GM18951 (cell line): ENCODE data around the gene MTUS2.

Source experiments
- POLR2A ChIP-seq: IDR thresholded peaks from 4 replicates; pipeline ENCODE4 v1.6.1; 2011; ENCODE audit warnings: mild to moderate bottlenecking; ENCODE audit not compliant: insufficient read length, insufficient read depth; ENCODE audit errors: extremely low read depth
- in situ Hi-C: fragments of 300-500 bp; cut with MboI; formaldehyde crosslinking; loops from one replicate; pipeline ENCODE4 v1.12.0; 2022; ENCODE audit warnings: low sequenced_read_pairs, mixed read lengths, inconsistent platforms; ENCODE audit not compliant: unreplicated experiment

The MTUS2 gene

DNA sequence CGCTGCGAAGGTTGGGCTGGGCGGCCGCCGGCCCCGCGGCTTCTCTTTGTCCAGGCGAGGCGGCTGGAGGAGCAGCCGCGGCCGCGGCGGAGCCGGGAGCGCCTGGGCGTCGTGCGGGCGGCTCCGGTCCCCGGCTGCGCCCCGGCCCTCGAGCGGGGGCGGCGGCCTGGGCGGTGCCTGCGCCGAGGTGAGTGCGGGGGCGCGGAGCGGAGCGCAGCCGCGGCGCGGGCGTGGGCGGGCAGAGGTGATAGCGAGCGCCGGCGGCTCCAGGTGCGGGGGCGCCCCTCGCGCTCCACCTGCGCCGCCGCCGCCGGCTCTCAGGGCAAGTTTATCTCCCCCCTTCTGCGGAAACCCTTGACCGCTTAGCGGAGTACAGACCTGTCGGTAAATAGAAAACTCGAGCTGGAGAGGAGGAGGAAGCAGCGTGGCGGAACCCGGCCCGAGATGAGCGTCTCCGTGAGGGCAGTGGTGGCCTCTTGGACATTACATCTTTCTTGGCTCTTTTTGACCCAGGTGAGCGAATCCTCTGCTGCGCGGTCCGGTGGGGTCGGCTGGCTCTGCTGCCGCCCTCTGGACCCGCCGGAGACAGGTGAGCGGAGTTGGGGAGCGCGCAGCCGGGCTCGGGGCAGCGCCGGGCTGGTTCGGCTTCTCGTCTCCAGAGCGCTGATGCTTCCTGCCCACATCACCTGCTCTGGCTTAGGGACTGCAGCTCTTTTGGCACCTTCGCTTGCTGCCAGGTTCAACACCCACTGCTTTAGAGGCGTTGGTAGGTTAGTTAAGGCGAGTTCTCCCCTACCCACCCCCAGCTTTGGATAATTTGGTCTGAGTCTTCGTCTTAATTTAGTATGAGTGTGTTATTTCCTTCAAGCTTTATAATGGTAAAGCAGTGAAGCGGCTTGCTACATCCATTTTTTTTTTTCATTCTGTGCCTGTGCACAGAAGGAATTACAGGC lies at the start of gene MTUS2:
Gene MTUS2, plus strand, starts transcription at position 241 of the 953 bp plus-strand sequence.
- no peak for TF ChIP-seq POLR2A
- in situ Hi-C loops: no loop called here

DNA sequence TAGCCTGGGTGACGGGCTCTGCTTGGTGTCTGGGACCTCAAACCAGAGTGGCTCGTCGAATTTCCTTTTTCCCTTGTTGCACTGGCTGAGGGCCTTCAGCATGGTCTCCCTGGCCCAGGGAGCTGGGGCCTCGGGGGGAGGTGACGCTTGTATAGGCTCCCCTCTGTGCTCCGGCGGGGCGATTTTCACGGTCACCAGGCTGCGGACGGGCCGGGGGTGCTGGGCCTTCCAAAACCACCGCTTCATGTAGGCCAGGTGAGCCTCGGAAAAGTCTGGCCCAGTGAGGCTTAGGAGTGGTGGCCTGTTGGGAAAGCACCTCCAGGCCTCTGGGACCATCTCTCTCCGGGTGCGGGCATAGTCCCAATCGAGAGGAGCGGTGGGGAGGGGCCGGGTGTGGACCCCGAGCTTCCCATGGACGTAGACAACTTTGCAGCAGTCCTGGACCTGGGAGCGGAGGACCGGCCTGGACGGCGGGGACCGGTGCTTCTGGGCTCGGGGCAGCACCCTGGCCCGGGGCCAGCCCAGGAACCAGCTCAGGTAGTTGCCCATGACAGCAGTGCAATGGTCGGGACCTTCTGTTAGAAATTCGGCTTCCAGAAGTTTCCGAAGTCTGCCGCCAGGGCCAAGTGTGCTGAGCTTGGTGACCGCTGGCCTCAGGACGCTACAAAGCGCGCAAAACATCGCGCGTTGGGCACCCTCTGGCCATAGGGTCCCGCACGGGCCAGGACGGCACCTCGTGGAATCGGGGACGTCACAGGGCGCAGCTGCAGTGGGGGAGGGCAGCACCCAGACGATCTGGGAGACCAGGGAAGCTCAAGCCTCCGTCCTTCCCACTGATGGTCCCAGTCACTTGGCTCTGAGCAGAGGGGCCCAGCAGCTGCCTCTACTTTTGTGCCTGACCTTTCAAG lies 41.6 kb upstream of the MTUS2 start:
- no peak for TF ChIP-seq POLR2A
- in situ Hi-C loops: no loop called here

DNA sequence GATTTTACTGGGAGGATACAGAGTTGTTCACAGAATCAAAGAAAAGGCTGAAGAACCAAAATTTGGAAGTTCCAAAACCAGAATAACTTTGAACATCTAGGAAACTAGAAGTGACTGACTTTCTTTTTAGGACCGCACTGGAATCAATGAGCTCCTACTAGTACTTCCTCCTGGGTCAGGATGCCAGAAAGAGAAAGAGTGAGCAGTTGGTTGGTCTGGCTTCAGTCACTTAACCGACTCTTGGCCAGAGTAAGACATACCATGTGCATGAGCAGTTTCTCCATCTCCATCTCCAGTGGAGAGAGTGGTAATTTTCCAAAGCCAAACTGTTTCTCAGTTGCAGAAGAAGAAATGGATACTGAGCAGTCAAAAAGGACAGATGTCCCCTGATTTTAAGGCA lies 27.1 kb upstream of the MTUS2 start:
- in situ Hi-C loops: loop anchor here (10.0 kb wide), 1 partner anchor 468 kb away; no protein-coding TSS in a partner anchor
- no peak for TF ChIP-seq POLR2A

DNA sequence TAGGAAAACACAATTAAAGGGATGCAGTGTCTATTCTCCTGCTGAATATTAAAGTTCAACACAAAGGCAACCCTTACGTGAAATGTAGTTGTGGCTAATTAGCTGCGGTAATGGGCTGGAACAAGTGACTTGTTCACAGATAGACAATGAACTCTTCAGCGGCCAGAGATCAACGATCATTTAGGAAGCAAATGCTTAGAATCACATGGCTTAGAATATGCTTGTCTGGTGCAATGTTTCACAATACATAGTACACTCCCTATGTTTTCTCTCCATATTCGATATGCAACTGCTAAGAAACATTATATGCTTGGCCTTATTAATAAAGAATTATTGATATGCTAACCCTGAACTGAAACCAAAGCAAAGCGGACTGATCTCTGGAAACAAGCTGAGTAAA lies 25.7 kb upstream of the MTUS2 start:
- no peak for TF ChIP-seq POLR2A
- in situ Hi-C loops: loop anchor here (10.0 kb wide), 1 partner anchor 470 kb away; no protein-coding TSS in a partner anchor

DNA sequence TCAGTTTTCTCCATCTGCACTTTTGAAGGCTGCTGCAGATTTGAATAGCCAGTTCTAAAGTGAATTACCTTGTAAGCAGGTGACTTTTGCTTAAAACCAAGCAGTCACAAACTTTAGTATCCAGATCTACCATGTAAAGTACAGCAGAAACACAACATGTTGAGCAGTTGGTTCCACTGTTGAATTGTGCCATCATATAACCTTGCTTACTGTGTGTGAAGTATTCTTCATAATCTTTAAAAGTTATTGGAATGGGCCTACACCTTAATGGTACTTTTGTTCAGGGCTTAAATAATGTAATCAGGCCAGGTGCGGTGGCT lies 23.2 kb upstream of the MTUS2 start:
- in situ Hi-C loops: loop anchor here (10.0 kb wide), 1 partner anchor 472 kb away; no protein-coding TSS in a partner anchor
- no peak for TF ChIP-seq POLR2A

DNA sequence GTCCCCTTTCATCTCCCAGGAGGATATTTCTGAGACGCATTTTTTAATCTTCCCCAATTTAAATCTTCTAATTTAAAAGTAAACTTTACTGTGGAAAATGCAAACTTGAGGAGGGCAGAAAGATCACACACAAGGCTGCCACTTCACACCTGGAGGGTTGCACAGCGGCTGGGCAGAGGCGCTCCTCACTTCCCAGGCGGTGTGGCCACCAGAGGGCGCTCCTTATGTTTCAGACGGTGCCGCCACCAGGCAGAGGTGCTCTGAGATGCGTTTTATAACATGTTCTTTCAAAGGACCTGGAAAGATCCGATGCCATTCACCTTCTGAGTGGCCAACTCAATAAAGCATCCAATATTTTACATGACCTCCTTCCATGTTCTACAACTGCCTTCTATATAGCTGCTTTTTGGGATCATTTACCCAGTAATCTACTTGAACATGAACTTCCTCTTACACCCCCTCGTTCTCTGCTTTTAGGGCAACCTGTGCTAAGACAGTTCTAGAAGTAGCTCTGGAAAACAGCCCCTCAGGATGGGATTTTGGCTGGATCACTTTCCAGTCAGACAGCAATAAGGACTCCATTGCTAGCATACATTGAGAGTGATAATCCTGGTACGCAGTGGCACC lies 14.8 kb upstream of the MTUS2 start:
- in situ Hi-C loops: no loop called here

DNA sequence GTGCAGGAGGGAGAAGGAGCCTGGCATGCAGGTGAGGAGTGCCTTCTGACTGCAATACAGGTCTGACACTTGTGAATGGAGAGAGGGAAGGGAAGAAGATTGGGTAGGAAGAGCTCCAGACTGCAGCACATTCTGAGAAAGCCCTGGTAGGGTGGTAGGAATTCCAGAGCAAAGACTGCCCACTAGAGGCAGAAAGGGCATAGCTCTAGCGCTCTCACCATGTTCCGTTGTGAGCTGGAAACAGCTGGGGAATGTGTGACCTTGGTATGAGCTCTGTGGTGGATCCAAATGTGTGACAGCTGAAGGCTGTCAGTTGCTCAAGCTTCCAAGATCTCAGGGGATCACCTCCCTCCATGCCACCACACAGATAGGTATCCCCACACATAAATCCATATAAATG lies 2.9 kb upstream of the MTUS2 start:
- in situ Hi-C loops: no loop called here
- TF ChIP-seq POLR2A: no peak

More for the DNA sequence above, 14.8 kb upstream of the MTUS2 start:
- TF ChIP-seq POLR2A: no peak

DNA sequence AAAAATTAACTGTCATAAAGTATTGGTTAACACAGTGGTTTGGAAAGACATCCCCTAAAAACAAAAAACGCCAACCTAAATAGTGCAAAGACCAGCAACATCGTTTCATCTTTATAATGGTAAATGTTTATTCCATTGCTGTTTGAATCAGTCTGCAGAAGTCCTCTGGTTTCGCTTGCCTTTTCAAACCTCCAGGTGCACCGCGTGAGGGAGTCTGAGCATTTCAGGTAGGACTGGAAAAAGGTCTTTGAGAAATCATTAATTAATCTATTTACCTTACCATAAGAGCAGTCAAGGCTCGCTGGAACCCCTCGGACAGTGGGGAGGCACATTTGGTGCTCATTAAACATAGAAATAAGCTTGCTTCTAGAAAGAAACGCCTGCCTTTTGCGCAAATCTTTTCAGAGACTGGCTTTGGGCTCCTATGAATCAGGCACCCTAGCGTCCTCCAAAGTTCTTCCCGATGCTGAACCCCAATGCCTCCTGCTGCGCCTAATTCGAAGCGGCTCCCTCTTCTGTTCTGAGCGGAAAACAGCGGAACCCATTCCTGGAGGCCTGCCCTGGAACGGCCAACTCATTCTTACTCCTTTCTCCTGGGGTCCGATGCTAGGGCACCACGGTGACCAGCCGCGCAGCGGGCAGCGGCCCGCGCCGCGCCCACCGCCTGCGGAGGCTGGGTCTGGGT lies 951 bp upstream of the MTUS2 start:
- in situ Hi-C loops: no loop called here
- TF ChIP-seq POLR2A: no peak

DNA sequence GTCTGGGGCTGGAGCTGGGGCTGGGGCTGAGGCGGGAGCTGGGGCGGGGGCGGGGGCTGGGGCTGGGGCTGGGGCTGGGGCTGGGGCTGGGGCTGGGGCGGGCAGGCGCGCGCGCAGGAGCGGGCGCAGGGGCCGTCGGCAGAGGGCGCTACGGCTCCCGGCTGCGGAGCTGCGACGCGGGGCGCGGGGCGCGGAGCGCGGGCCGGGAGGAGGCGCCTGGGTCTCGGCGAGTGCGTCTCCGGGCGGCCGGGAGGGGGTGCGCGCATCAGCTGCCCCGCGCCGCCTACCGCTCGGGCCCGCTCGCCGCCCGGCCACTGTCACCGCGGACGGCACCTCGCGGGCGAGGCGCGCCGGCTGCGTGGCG lies 422 bp upstream of the MTUS2 start:
- TF ChIP-seq POLR2A: no peak
- in situ Hi-C loops: no loop called here

DNA sequence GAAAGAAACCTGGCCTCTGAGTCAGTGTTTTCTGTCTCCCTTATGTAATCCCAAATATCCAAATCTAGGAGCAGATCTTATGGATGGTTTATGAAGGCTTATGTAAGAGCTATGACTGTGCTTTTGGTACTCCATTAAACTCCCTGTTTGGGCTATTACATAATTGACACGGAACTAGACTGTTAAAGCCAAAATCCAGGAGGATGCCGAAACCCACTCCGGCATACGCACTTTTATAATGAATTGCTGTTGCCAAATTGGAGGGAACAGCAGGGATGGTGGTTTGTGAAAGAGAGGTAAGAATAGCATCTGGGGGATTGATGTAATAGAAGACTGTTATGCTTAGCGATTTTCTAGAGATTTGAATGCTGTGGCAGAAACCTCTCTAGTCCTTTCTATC lies 2.0 kb downstream of the MTUS2 start:
- in situ Hi-C loops: no loop called here
- TF ChIP-seq POLR2A: no peak

DNA sequence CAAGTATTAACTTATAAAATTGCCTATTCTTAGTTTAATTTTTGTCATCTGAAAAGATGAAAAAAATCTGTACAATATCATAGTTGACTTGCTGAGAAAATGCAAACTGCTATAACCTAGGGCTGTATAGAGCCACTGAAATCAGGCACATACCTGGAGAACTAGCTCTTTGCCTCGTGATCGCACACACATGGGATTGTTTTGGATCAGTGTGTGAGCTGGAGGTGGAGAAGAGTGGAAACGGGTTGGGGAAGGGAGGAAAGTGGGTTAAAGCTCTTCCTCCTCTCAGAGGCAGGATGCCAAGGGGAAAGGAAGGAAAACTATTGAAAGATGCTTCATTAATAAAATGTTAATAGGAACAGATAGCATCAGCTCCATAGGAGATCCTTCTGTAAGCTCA lies 2.7 kb downstream of the MTUS2 start:
- in situ Hi-C loops: no loop called here

DNA sequence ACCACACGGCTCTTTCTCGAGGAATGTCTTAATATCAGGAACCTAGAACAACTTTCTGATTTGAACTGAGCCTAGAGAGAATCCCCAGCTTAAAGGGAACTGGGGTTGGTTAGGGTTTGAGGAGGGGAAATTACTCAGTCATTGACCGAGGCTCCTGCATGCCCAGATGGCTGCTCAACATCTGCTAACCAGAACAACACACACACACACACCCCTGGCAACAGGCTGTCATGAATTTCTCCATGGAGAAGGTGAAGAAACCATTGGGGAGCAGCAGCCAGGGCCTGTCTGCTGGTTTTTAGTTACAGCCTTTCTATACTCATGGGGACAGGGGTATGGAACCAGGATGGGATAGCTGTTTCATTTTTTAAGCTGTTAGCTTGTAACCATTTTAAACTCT lies 5.2 kb downstream of the MTUS2 start:
- in situ Hi-C loops: no loop called here
- TF ChIP-seq POLR2A: no peak

More for the DNA sequence above, 2.7 kb downstream of the MTUS2 start:
- no peak for TF ChIP-seq POLR2A
